C1 segment of cervical spinal cord (tissue), 14 donors: ENCODE measurements around the gene AGTRAP.

Experiments used
- DNase-seq, 14 donors: peaks; one replicate each; lab custom pipeline; 2025; lab: John Stamatoyannopoulos, UW

Gene AGTRAP

DNA sequence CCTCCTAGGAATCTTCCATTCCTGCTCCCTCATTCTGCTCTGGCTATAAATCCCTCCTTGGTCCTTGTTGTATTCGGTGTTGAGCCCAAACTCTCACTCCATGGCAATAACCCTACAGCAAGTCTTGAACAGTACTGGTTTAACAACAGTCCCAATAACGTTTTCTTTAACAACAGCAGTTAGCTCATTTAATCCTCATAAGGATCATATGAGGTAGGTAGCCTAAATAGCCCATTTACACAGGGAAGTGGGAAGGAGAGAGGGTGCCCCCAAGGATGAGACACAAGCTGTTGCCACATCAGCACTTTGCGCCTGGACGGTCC is 444 bp upstream of the AGTRAP start:
- DNase-seq: peak in 1 of 14 donors; percentile 44

GRCh38 chr1:11736746-11737639 is 1.1 kb downstream of the AGTRAP start:
- peak in 9 of 14 donors; percentile 8 to 72 (median 33) for DNase-seq

- no peak for DNase-seq
These were observed 2.2 kb downstream of the AGTRAP start for GRCh38 chr1:11738096-11738495.

GRCh38 chr1:11738783-11739182 is 2.8 kb downstream of the AGTRAP start:
- no peak for DNase-seq

- DNase-seq: no peak
These were observed 4.6 kb downstream of the AGTRAP start for GRCh38 chr1:11740258-11741192.

GRCh38 chr1:11741482-11741881 is 5.5 kb downstream of the AGTRAP start:
- no peak for DNase-seq

- DNase-seq: no peak
These were observed 6.1 kb downstream of the AGTRAP start for GRCh38 chr1:11741919-11742558.

DNA sequence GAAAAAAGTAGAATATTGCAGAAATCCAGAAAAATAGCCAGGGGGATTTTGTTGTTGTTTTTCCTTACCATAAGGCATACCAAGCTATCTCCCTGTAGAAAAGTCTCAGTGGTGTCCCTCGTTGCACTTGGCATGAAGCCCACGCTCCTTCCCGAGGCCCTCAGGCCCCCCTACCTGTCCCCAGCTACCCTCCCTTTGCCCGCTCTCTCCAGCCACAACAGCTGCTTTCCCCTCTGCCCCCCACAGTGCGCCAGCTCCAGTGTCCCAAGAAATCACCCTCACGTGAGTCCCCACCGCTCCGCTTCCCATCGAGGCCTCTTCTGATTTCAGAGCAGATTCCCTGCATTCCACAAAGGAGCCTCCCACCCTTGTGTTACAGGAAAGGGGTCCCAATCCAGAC is 8.4 kb downstream of the AGTRAP start:
- no peak for DNase-seq

- no peak for DNase-seq
These were observed 10.2 kb downstream of the AGTRAP start for GRCh38 chr1:11746092-11746491.

DNA sequence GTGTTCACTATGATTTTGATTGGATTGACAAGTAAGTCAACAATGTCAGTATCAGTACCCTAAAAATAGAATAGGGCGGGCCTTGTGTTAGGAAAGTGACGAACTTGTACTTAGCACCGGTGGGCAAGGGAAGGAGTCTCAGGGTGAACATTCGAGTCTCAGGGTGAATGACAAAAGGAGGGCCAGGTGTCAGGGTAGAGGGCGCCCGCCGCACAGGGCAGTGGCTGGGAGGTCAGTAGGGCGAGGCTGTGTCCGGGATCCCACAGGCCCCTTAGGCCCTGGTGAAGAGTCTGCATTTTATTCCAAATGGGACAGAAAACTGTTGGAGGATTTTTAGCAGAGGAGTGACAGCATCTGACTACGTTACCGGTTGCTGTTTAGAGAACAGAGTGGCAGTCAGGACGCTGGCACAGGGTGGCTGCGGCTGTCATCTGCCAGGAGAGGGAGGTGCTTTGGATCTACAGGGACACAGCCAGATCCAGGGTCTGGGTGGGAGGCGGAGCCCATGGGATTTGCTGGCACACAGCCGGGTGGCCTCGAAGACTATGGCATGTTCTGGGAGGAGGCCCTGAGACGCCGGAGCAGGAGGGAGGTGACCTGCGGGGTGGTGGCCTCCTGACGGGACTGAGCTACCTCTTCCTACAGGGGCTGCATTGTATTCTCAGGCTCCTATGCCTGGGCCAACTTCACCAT is 11.0 kb downstream of the AGTRAP start:
- no peak for DNase-seq

DNA sequence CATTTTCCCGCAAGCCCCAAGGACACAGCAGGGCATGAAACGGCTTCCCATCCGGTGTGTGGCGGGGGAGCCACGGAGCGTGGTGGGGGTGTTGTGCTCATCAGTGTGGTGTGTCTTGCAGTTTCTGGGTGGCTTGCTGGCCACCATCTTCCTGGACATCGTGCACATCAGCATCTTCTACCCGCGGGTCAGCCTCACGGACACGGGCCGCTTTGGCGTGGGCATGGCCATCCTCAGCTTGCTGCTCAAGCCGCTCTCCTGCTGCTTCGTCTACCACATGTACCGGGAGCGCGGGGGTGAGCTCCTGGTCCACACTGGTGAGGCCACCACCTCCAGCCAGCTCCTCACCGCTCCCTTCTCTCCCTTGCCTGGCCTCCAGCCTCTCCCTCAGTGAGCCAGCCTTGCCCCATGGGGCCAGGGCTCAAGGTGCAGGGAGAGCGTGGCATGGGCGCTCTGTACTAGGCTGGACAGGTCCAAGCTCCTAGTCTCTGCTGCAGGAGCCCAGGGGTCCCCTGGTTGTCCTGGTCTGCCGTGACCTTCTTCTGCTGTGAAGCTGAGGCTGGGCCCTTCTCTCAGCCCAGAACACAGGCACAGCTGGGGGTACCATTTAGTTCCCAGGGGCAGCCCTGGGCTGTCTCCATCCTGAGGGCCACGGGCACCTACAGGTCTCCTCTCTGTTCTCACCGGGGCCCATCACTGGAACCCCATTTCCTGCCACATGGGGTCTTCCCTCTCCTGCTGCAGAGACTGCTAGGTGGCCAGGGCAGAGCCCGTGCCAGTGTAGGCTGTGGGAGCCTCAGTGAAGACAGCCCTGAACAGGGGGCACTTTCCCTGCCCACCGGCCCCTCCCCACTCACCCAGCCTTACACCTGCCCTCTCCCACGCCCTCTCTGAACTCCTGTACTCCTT is 12.6 kb downstream of the AGTRAP start:
- no peak for DNase-seq

GRCh38 chr1:11749203-11749689 is 13.3 kb downstream of the AGTRAP start:
- DNase-seq: peak in 3 of 14 donors; percentile 6 to 22 (median 7)

- DNase-seq: no peak
These were observed 14.1 kb downstream of the AGTRAP start for GRCh38 chr1:11749996-11750395.

DNA sequence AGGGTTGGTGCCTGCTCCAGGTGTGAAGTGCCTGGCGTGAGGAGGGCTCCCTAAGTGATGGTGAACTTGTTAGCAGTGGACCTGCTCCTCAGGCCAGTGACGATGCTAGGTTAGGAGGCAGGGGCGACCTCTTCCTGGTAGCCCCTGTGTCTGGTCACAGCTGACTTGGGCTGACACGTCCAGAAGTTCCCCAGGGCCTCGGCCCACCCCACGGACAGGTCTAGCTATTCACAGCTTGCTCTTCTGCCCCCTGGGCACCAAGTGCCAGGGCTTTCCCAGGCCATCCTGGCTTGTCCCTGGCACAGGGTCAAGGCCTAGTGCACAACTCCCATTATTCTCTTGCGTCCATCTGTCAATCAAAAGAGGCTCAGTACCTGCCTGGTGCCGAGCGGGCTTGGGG is 15.2 kb downstream of the AGTRAP start:
- no peak for DNase-seq

DNA sequence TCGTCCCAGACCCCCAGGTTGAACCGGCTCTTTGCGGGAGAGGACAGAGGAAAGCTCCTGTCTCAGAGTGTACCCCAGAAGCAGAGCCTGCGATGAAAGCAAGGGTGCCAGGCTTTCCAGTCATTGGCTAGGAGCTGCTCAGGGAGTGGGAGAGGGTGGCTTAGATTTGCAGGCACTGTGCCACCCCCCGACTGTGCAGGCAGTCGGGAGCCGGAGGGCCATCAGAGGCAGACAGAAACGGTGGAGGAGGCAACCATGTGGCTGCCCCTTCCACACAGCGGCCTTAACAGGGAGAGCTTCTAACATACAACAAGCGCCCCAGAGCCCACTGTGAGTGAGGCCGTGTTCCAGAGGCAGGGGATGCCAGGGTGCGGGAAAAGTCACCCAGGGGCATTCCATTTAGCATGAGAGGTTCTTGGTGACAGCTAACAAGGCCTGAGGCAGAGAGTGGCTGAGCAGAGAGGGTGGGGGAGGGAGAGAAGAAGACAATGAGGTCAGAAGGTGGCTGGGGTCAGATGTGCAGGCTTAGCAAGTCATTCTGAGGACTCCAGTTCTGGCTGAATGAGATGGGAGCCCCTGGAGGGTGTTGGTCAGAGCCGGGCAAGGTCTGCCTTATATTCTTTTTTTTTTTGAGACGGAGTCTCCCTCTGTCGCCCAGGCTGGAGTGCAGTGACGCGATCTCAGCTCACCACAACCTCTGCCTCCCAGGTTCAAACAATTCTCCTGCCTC is 16.6 kb downstream of the AGTRAP start:
- DNase-seq: no peak

DNA sequence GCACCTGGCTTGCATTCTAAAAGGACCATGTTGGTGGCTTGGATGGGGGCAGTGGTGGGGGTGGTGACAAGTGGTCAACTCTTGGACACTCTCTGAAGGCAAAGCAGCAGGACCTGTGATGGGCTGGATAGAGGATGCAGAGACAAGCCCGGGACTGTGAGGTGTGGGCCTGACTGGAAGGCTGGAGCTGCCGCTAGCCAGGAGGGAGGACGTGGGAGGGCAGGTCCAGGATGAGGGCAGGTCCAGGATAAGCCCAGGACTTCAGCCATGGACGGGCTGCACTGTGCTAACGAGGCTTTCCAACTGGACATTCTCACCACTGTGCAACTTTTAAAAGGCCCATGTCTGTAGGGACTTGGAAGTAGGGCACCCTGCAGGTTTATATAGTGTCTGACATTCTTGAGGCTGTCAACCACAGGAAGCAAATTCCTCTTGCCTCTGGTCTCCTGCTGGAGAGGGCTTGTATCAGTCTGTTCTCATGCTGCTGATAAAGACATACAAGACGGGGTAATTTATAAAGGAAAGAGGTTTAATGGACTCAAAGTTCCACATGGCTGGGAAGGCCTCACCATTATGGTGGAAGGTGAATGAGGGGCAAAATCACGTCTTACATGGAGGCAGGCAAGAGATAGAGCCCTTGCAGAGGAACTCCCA is 17.7 kb downstream of the AGTRAP start:
- DNase-seq: no peak

DNA sequence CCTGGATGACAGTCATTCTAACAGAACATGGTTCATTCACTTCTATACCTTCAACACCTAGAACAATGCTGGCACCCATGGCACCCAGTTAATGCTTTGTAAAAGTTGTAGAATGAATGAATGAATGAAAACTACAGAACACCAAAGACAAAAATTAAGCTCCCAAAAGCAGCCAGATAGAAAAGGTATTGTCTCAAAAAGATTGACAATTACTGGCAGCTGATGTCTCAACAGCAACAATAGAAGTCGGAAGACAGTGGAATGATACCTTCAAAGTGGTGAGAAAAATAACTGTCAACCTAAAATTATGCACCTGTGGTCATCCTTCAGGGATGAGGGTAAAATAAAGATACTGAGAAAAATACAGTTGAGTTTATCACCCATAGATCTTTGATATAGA is 21.1 kb downstream of the AGTRAP start:
- DNase-seq: no peak

DNA sequence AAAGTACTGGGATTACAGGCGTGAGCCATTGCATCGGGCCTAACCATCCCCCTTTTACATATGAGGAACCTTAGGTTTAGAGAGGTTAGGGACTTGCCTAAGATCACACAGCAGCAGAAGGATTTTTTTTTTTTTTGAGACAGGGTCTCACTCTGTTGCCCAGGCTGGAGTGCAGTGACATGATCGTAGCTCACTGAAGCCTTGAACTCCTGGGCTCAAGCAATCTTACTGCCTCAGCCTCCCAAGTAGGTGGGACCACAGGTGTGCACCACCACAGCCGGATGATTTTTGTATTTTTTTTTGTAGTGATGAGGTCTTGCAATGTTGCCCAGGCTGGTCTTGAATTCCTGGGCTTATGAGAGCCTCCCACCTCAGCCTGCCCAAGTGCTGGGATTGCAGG is 23.9 kb downstream of the AGTRAP start:
- DNase-seq: no peak

- DNase-seq: no peak
These were observed 25.3 kb downstream of the AGTRAP start for GRCh38 chr1:11761285-11761684.
